HepG2 (cell line): ENCODE data around the gene PLD4. TPM values are rescaled to one million over a fixed set of nuclear protein-coding genes. Genes with fewer than 3 reads are reported as not detected.

Experiments used
- BCL6 ChIP-seq: IDR thresholded peaks from 2 replicates; pipeline ENCODE4 v1.6.1; 2016; ENCODE audit warnings: missing genetic modification reagents, missing compliant biosample characterization
- ELF3 ChIP-seq: IDR thresholded peaks from 2 replicates; pipeline ENCODE4 v1.6.1; 2016; ENCODE audit warnings: missing genetic modification reagents, missing compliant biosample characterization
- FOXO4 ChIP-seq: sonication (generic); formaldehyde crosslinking; conservative IDR thresholded peaks from 2 replicates; pipeline ENCODE4 v1.8.1; 2023; ENCODE audit warnings: missing genetic modification reagents
- GPBP1L1 ChIP-seq: sonication (generic); formaldehyde crosslinking; IDR thresholded peaks from 2 replicates; pipeline ENCODE4 v1.5.0; 2020; ENCODE audit warnings: mild to moderate bottlenecking, missing genetic modification reagents
- NCOA5 ChIP-seq: sonication (generic); formaldehyde crosslinking; IDR thresholded peaks from 2 replicates; pipeline ENCODE4 v1.4.0; 2020; ENCODE audit warnings: missing genetic modification reagents
- SCMH1 ChIP-seq: sonication (generic); formaldehyde crosslinking; IDR thresholded peaks from 2 replicates; pipeline ENCODE4 v1.9.0; 2021; ENCODE audit warnings: missing genetic modification reagents, mild to moderate bottlenecking, borderline replicate concordance
- SKI ChIP-seq: fragments of 450-650 bp; IDR thresholded peaks from one replicate; pipeline ENCODE4 v1.6.1; 2018; ENCODE audit warnings: mild to moderate bottlenecking; ENCODE audit not compliant: partially characterized antibody
- SOX6 ChIP-seq, 2 experiments: fragments of 450-650 bp in 1 of 2; sonication (generic) in 1 of 2; formaldehyde crosslinking in 1 of 2; IDR thresholded peaks; 2 replicates each; pipeline versions ENCODE4 v1.4.0 to v1.6.1; 2017 to 2020; ENCODE audit warnings: antibody characterized with exemption in 1 of 2, mild to moderate bottlenecking in 1 of 2, missing genetic modification reagents in 1 of 2
- SP1 ChIP-seq, 2 experiments: fragments of 450-650 bp in 1 of 2; sonication (generic) in 1 of 2; formaldehyde crosslinking in 1 of 2; IDR thresholded peaks; 2 replicates each; pipeline versions ENCODE4 v1.4.0 to v1.6.1; 2016 to 2020; ENCODE audit warnings: missing genetic modification reagents in 1 of 2
- STAG1 ChIP-seq: sonication (generic); formaldehyde crosslinking; IDR thresholded peaks from 2 replicates; pipeline ENCODE4 v1.4.0; 2020; ENCODE audit warnings: missing genetic modification reagents
- U2AF2 ChIP-seq: fragments of 200-400 bp; formaldehyde crosslinking; IDR thresholded peaks from 2 replicates; pipeline ENCODE4 v1.6.1; 2017; ENCODE audit warnings: low read depth, mild to moderate bottlenecking, low read length
- XRCC5 ChIP-seq: fragments of 200-400 bp; formaldehyde crosslinking; optimal IDR thresholded peaks from 2 replicates; pipeline ENCODE3; 2017; ENCODE audit warnings: mild to moderate bottlenecking, low read length
- ZBED4 ChIP-seq: sonication (generic); formaldehyde crosslinking; IDR thresholded peaks from 2 replicates; pipeline ENCODE4 v1.4.0; 2020; ENCODE audit warnings: missing genetic modification reagents, borderline replicate concordance
- ZBTB38 ChIP-seq: sonication (generic); formaldehyde crosslinking; IDR thresholded peaks from 2 replicates; pipeline ENCODE4 v1.5.1; 2020; ENCODE audit warnings: mild to moderate bottlenecking, missing genetic modification reagents
- ZNF234 ChIP-seq: sonication (generic); formaldehyde crosslinking; conservative IDR thresholded peaks from 2 replicates; pipeline ENCODE4 v1.5.1; 2020; ENCODE audit warnings: mild to moderate bottlenecking, missing genetic modification reagents
- ZNF317 ChIP-seq: sonication (generic); formaldehyde crosslinking; IDR thresholded peaks from 2 replicates; pipeline ENCODE4 v1.5.0; 2020; ENCODE audit warnings: mild to moderate bottlenecking, missing genetic modification reagents
- ZNF597 ChIP-seq: sonication (generic); formaldehyde crosslinking; IDR thresholded peaks from 2 replicates; pipeline ENCODE4 v1.5.0; 2020; ENCODE audit warnings: missing genetic modification reagents
- ZNF777 ChIP-seq: sonication (generic); formaldehyde crosslinking; IDR thresholded peaks from 2 replicates; pipeline ENCODE4 v1.4.0; 2020; ENCODE audit warnings: missing genetic modification reagents
- ZSCAN21 ChIP-seq: sonication (generic); formaldehyde crosslinking; IDR thresholded peaks from 2 replicates; pipeline ENCODE4 v1.8.0; 2022; ENCODE audit warnings: mild to moderate bottlenecking, missing genetic modification reagents, moderate library complexity, borderline replicate concordance
- polyA plus RNA-seq, 8 experiments: library from polyadenylated mRNA; depleted of rRNA in 3 of 8; stranded (reverse) in 7 of 8; unstranded in 1 of 8; fragments of >200 nt; fragmentation: Illumina TruSeq in 4 of 8; extraction: Trizol in 4 of 8; gene quantifications; 2 replicates each; pipeline versions ENCODE4 v1.2.1 to v1.2.3, GENCODE V29; 2011 to 2016; ENCODE audit warnings: low read depth in 4 of 8, missing spikeins in 1 of 8, mixed read lengths in 1 of 8; ENCODE audit not compliant: insufficient read depth in 1 of 8
- total RNA-seq, 5 experiments: library from RNA; depleted of rRNA; stranded (reverse); fragments of >200 nt; fragmentation: Illumina TruSeq; extraction: Trizol; gene quantifications; 2 replicates each; pipeline ENCODE4 v1.2.3, GENCODE V29; 2016; ENCODE audit warnings: low read depth in 1 of 5

The PLD4 gene
- total and polyA plus RNA-seq, 2 of the 13 experiments (the other 11 are each of a cell fraction or from before 2014, with no cell fraction given) = not detected

- TF ChIP-seq ZSCAN21 (peak; percentile 16; the same call in 1 of the 2 replicates), NCOA5 (no peak), ZNF234 (CRISPR knock-in tag) (no peak), SOX6 (IDR thresholded peaks at IDR 0.05) (no peak), SOX6 (CRISPR knock-in tag; IDR thresholded peaks at IDR 0.05) (no peak), BCL6 (no peak), FOXO4 (0 out of 2 replicates have a peak, but pooled peaks have one; percentile 48), ZBTB38 (CRISPR knock-in tag) (no peak), SCMH1 (CRISPR knock-in tag) (no peak), U2AF2 (no peak), ELF3 (no peak), GPBP1L1 (CRISPR knock-in tag) (no peak), SP1 (IDR thresholded peaks at IDR 0.05) (no peak), SP1 (CRISPR knock-in tag; IDR thresholded peaks at IDR 0.05) (0 out of 2 replicates have a peak, but pooled peaks have one; percentile 18), ZBED4 (CRISPR knock-in tag) (no peak), ZNF777 (CRISPR knock-in tag) (peak; percentile 30; the same call in 1 of the 2 replicates), ZNF597 (no peak), ZNF317 (CRISPR knock-in tag) (no peak), SKI (peak; percentile 17), XRCC5 (no peak), STAG1 (CRISPR knock-in tag) (no peak)
These were observed 53.3 kb downstream of the PLD4 start, which contains the start of gene AHNAK2 (continued) for GRCh38 chr14:104977681-104978653.
